GM21529 (cell line): ENCODE measurements around the gene ACTN4.

Experiments used
- ATAC-seq: cut with Tn5 transposase; IDR thresholded peaks from one replicate; pipeline ENCODE4 v1.9.1; 2021; ENCODE audit not compliant: unreplicated experiment

ACTN4 gene

DNA sequence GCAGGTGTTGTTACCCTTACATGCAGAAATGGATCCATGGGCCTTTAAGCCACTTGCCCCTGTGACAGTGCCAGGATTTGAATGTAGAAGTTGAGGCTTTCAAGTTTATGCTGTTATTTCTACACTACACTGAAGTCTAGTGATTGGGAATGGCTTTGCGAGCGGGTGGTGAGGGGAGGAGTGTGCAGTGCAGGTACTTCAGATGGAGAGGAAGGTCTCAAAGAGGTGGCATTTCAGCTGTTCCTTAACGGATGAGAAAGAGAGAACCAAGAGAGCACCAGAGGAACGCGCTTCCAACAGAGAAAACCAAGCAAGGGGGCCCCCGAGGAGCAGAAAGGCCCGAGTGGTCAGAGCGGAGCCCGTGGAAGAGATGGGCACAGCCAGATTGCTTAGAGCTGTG lies 13.3 kb downstream of the ACTN4 start:
- ATAC-seq = no peak

DNA sequence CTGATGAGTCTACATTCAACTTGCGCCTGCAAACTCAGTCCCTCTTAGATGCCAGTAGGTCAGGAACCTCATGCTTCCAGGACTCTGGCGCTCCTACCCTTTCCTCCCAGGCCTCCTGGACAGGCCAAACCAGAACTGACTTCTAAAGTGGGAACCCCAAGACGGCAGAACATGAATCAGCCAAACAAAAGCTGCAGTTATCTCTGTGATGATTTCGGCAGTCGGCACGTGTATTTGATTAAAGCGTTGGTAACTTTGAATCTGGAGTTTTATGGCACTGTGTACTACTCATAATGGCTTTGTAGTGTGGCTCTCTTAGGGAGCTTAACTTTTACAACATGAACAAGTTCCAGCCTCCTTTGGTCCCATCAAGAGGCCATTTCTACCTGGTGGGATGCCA lies 13.7 kb downstream of the ACTN4 start:
- no peak for ATAC-seq

DNA sequence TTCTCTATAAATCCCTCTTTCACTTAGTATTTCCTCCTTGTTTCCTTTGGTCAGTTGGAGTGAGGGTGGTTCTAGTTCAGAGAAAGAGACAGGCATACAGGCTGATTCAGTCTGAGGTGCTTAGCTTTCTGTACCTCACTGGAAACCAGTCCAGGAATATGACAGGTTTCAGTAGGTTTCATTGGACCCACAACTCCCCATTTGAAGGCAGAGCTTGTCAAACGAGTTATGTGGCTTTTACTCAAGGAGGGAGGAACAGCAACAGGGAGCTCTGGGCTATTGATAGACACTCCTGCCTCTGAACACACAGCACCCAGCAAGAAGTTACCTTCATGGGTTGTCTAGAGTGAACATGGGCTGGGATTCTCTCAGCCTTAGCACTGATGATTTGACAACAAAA lies 14.5 kb downstream of the ACTN4 start:
- no peak for ATAC-seq

DNA sequence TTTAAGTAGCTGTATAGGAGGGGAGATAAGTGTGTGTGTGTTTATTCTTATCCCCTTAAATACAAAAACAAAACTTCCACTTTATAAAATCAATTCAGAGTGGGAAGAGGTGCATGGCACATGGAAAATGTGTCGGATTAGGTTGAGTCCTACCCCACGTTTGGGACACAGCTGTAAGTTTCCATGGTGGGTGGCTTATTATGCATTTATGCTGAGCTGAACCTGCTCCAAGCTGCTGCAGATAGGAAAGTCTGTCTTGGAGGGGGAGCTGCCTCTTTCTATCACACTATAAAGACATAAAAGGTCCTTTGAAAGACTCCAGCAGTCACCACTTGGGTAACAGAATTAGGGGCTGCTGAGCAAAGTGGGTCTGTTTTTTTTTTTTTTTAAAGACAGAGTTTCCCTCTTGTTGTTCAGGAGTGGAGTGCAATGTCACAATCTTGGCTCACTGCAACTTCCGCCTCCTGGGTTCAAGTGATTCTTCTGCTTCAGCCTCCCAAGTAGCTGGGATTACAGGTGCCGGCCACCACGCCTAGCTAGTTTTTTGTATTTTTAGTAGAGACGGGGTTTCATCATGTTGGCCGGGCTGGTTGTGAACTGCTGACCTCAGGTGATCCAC lies 15.2 kb downstream of the ACTN4 start:
- ATAC-seq = no peak

DNA sequence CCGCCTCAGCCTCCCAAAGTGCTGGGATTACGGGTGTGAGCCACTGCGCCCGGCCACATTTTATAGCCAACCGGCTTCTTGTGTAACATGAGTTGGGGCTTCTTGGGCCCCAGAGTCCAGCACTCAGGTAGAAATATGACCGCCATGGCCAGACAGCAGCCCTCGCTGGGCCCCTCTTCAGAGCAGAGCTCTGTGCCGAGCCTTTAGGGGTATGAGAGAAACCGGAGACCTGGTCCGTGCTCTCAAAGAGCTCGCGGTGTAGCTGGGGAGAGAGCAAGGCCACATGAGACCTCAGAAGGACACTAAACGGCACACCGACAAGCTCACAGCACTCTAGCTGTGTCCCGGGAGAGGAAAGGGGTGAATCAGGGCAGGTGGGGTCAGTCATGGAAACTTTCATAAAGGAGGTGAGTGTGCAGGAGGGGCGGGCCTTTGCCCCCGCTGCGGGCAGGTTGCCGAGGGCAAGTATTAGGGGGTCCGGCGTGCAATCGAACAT lies 15.8 kb downstream of the ACTN4 start:
- ATAC-seq = no peak

DNA sequence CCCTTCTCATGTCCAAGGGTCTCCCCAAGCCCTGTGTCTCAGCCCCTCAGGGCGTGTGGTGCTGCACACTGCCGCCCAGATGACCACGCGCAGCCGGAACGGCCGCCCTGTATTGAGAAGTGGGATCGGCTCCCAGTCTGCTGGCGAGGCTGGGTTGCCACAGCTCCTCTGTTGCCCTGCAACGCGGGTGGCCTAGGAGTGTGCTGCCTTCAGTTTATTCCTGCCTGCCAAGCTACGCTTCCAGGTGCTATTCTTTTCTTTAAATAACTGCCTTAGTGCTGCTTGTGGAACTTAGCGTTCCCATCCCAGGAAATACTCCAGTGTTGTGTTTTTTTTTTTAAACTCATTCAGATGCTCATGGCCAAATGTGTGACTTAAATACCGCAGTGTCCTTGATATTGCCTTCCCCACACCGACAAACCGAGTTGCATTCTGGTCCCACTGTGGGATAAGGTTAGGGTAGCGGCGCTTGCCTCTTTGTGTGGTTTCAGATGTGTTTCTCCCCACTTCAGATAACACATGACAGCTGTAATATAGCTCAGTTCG lies 16.6 kb downstream of the ACTN4 start:
- no peak for ATAC-seq

DNA sequence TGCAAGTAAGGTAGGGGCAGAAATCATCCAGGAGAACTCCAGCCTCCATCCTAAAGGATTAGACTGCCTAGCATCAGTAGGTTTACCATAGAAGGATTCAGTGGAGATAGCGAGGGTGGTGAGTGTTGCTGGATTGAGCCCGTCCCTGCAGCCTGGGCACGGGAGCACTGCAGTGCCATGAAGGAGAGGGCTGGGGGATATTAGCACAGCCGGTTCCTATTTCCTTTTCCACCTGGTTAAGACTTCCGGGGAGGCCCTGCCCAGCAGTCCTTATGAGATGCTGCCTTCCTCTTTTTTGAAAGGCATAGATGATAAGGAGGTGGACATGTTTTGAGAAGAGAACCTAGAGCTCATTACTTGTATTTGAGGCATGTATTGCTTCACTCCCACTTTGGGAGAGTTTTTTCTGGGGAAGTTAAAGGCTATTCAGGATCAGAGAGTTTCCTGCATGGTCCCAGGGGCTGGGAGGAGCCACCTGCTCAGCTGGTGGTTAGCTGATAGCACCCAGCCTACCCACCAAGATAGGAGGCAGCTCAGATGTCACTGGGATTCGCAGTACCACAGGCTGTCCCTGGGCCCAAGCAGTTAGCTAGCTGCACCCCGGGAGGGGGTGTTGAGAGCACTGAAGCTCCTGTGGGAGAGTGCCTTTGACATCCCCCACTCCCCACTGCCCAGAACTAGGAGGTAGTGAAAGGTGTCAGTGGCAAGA lies 17.2 kb downstream of the ACTN4 start:
- ATAC-seq = no peak

DNA sequence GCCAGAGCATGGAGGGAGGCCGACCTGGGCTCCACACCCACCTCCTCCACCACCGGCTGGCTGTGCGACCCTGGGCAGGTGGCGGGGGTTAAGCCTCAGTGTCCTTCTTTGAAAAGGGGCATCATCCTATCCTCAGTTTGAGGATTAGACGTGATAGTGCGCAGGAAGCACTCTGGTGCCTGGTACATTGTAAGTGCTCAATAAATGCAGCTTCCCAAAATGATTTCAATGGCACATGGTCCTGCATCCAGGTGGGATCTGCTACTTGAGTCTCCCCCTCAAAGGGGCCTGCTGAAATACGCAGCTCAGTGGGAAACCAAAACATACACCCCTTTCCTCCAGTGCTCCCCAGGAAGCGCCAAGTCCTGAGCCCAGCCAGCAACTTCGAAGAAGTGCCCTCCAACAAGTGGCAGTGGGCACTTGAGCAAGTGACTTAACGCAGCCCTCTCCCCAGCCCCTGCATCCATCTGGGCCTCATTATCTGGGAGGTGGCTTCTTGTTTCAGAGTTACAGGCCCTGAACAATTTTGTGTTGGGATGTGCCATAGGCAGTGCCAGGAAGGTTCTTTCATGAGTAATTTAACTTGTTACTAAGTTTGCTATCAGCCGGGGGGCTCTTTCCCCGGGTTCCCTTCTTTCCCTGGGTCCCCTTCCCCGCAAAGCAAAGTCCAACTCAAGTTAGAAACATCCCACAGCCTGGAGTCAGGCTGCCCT lies 17.9 kb downstream of the ACTN4 start:
- no peak for ATAC-seq

DNA sequence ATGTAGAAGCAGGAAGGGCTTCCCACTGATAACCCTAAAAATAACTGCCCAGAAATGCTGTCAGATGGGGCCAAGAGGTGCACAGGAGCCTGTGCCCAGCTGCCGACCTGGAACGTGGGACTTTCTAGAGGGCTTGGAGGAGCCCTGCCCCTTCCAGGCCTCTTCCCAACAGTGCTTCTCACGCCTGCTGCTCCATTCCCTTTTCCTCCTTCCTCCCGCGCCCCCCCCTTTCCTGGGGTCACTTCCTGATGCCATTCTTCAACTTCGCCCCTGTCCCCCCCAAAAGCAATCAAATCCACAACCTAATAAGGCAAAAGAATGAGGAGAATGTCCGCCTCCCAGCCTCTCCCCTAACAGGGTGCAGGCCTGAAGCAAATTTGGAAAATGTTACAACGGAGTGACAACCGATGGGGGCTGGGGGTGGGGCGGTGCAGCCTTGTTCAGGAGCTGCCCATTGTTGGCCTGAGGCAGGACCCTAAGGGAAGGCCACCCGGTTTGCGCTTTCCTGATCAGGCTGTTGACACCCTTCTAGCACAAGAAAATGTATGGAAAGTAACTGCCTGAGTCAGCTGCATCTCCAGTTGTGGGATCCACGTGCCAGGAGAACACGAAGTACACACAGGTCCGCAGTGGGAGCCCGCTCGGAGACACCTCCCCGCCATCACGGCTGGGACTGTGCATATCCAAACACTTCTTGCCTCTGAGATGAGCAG lies 18.7 kb downstream of the ACTN4 start:
- no peak for ATAC-seq

DNA sequence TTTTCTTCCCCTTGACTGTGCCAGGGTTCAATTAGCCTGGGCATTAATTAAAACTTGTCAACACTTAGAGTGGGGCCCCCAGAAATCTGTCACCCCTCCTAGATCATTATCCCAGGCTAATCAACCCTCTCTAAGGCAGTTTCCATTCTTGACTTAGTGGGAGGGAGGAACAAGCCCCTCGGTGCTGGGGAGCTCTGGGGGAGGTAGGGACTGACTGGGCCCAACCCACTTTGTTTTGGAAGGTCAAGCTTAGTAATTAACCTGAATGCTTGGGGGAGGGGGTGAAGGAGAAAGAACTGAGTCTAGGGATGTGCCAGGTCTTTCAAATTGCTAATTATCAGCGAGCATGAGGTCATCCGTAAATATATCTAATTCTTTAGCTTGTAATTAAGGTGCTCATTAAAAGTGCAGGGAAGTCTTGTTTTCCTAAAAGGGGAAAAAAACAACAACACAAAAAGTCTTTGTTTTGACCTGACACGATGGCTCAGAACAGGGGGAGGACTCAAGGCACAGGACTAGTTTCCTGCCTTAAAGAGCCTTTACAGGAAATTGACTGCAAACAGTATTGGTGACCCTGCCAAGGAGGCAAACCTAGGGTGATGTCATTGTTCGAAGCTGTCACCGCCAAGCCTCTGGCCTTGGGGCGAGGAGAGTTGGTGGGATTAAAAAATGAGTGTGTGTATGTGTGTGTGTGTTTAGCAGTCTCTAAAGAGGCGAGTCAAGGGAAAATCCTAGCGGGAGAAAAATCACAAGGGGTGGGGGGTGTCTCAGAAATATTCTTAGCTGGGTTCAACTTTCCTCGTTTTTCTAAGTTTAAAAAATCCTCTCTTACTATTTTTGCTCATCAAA lies 19.4 kb downstream of the ACTN4 start:
- no peak for ATAC-seq

DNA sequence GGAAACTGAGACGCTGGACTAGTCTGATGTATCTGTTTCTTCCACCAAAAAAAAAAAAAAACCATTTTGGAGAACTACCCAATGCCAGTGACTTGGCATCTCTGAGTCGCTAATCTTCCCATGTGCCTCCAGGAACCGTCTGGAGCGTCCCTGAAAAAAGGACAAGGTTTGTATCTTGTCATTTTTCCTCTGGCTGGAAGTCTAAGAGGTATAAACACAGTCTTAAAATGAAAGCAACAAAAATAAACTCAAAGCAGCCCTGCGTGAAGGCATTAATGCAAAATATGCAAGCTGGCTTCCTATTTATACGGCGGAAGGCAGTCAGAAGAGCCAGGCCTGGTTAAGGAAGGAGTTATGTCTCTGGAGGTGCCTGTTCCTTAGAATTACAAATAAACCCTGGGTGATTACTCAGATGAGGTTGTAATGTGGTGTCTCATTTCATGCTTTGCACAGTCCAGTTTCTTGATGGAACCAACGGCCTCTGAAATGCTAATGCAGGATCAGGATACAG lies 20.3 kb downstream of the ACTN4 start:
- no peak for ATAC-seq

DNA sequence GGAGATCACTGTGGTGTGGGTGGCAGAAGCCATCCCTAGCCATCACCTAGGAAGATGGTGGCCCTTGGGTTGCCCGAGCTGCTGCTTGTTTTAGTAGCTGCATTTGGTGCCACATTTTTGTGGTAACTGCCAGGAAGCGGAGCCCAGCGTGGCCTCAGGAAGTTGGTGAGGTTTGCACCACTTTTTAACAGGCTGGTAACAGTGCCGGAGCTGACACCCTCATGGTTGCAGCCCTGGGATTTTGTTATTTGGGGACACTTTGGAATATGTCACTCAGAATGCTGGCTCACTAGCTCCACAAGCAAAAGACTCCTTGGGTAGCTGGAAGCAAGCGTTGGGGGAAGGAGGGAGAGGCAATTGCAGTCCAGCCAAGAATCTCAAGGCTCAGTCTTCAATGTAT lies 22.1 kb downstream of the ACTN4 start:
- no peak for ATAC-seq

DNA sequence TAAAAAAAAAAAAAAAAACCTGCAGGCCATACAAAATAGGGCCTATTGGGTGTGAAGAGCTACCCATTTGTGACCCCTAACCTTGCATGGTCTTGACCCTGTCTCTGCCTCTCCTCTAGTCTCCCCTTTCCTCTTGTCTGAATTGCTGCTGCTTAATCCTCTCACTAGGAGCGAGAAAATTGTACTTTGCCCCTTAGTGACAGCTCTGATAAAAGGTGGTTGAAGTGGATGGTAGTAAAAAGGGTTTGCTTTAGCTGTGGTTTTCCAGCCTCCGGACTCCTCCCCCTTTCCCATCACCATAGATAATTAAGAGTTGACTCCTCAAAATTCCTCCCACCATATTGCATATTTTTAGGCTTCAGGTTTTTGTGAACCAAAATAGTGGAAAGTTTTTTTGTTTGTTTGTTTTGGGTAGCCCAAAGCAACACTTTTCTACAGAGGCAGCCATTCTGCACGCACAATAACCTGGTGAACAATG lies 23.5 kb downstream of the ACTN4 start:
- ATAC-seq = no peak

DNA sequence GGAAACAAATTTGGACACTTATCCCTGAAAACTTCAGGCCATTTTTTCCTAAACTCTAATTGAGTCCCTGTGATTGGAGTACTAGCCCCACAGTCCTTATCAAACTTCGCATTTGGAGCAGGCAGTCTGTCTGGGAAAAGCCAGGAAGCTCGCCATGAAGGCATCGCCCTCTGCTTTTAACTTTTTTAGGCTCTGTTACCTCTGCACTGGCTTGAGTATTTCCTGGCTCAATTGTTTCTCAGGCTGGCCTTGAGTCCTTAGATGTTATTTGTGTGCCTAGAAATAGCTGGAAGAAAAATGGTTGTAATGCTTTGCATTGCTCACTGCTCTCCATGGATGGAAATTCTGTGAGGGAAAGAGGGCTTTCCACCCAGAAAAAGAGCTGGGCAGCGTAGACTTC lies 24.2 kb downstream of the ACTN4 start:
- no peak for ATAC-seq

DNA sequence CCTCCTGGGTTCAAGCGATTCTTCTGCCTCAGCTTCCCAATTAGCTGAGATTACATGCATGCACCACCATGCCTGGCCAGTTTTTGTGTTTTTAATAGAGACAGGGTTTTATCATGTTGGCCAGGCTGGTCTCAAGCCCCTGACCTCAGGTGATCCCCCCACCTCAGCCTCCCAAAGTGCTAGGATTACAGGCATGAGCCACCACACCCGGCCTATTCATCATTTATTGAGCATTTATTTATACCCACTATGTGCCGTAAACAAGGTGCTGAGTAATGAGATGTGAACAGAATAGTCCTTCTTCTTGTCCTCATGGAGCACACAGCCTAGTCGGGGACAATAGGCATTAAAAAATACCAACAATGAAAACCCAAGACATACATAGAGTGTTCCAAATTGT lies 25.6 kb downstream of the ACTN4 start:
- ATAC-seq = no peak

DNA sequence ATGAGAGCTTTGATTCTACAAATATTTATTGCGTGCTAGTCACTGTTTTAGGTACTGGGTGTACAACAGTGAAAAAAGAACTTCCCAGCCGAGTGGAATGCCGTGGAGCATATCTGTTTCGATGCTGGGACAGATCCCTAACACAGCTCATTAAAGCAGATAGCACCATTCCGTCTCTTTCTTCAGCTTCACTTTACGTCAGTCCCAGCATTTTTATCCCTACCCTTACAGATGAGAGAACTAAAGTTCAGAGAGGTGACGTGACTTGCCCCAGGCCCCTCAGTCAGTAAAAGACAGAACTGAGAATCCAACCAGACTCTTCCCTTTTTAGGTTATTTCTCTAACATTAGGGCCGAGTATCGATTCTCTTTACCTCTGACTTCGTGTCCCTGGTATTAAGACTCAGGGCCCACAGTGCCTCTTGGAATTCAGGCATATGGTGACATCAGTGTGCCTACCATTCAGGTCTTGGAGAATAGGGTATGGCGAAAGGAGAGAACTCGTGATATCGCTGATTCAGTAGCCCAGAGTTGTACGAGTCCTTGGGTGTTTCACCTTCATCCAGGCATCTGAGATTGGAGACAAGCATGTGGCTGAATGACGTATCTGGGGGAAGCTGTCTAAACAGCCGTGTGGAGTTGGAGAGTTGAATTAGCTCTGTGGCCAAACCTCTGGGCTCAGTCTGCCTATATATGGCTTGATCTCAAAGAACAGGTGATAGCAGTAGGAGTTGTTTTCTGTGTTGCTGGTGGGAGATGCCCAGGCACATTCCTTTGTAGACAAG lies 27.1 kb downstream of the ACTN4 start:
- ATAC-seq = no peak

DNA sequence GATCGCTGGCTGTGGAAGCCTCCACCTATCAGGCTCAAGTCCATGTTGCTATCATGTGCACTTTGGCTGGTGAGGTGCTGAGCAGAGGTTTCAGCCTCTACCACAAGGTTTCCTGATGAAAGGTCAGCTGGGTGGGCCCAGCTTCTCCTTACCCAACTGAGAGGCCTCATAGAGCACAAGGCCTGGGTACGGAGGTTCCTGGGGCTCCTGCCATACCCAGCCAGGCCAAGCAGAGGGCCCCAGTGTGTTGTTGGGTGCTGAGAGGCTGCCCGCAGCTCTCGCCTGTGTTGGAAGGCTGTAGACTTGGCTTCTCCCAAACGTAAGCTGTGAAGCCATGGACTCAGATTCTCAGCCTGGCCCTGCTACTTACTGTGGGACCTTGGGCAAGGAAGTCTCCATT lies 28.2 kb downstream of the ACTN4 start:
- no peak for ATAC-seq

DNA sequence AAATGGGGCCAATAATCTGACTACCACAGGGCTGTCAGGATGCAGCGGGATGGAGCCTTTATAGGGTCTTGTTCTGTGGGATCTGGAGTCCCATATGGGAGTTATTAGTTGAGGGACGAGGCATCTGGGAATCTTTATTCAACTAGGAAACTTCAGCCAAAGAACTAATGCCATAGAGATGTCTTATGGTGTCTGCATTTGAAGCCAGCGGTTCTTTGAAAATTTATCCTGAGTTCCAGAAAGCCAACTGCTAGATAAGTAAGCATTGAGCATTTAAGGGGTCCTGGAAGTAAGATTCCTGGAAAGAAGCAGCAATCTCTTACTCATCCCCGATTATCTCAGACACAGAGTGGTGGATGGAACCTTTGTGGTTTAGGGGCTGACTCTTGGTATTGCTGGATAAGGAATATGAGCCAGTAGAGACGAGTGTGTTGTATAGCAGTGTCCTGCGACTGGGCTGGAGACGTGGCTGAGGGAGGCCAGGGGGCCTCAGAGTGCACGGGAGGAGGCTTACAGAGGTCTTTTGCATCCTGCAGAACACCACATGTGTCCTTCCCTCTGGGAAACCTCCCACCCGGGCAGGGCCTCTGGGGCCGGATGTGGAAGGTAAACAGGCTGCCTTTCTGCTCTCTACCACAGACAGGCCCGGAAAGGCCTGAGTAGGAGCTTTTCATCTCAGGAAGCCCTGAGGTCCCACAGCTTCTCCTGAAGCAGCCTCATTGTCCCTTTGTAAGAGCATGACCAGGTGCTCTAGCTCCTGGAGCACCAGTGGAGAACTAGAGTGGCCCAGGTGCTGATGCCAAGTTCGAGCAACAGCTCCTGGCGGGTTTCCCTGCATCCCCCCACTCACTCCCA lies 28.8 kb downstream of the ACTN4 start:
- ATAC-seq = no peak
